HG03135 (cell line): ENCODE measurements around the gene FPR3.
"Not testable (repeated sequence)": the region's sequence is repeated elsewhere in the genome, so short reads cannot be mapped to it uniquely, and the experiment has no call there.

ENCODE experiments used
- ATAC-seq: cut with Tn5 transposase; IDR thresholded peaks from one replicate; pipeline ENCODE4 v1.9.1; 2021; ENCODE audit warnings: mild to moderate bottlenecking, moderate library complexity; ENCODE audit not compliant: unreplicated experiment

The FPR3 gene

GRCh38 chr19:51783372-51783771, 11.6 kb upstream of the FPR3 start:
- no peak for ATAC-seq

GRCh38 chr19:51784109-51784785, 10.7 kb upstream of the FPR3 start:
- no peak for ATAC-seq

GRCh38 chr19:51784922-51785690, 9.9 kb upstream of the FPR3 start:
- no peak for ATAC-seq

- ATAC-seq, result no peak
These were observed 8.1 kb upstream of the FPR3 start for GRCh38 chr19:51786646-51787494.

- no peak for ATAC-seq
These were observed 6.9 kb upstream of the FPR3 start for GRCh38 chr19:51788029-51788428.

GRCh38 chr19:51789061-51789795, 5.7 kb upstream of the FPR3 start:
- no peak for ATAC-seq

GRCh38 chr19:51792932-51793331, 2.0 kb upstream of the FPR3 start:
- ATAC-seq, result no peak

- no peak for ATAC-seq
These were observed 963 bp upstream of the FPR3 start for GRCh38 chr19:51793994-51794393.

GRCh38 chr19:51796195-51796679, 1.3 kb downstream of the FPR3 start:
- ATAC-seq, result no peak

- no peak for ATAC-seq
These were observed 2.5 kb downstream of the FPR3 start for GRCh38 chr19:51797480-51797879.

GRCh38 chr19:51798062-51798461, 3.1 kb downstream of the FPR3 start:
- ATAC-seq, result no peak

- ATAC-seq, result no peak
These were observed 4.2 kb downstream of the FPR3 start for GRCh38 chr19:51799034-51799773.

GRCh38 chr19:51799774-51800472, 5.0 kb downstream of the FPR3 start:
- ATAC-seq, result no peak

- no peak for ATAC-seq
These were observed 5.7 kb downstream of the FPR3 start for GRCh38 chr19:51800473-51801244.

GRCh38 chr19:51802775-51803174, 7.8 kb downstream of the FPR3 start:
- no peak for ATAC-seq

- no peak for ATAC-seq
These were observed 8.6 kb downstream of the FPR3 start for GRCh38 chr19:51803519-51803918.

GRCh38 chr19:51803967-51804366, 9.0 kb downstream of the FPR3 start:
- no peak for ATAC-seq

- ATAC-seq, result not testable (repeated sequence)
These were observed 9.8 kb downstream of the FPR3 start for GRCh38 chr19:51804789-51805188.

- ATAC-seq, result not testable (repeated sequence)
These were observed 10.4 kb downstream of the FPR3 start for GRCh38 chr19:51805396-51805795.
